ENCODE measurements around the gene KIAA1143. TPM values are rescaled to one million over a fixed set of nuclear protein-coding genes. Genes with fewer than 3 reads are reported as not detected.

KIAA1143 gene
- total and polyA plus RNA-seq, 9 of the 15 experiments (the other 6 are each of a cell fraction or from before 2014, with no cell fraction given), result 25.6 to 72.0 (median 42.2) TPM

DNA sequence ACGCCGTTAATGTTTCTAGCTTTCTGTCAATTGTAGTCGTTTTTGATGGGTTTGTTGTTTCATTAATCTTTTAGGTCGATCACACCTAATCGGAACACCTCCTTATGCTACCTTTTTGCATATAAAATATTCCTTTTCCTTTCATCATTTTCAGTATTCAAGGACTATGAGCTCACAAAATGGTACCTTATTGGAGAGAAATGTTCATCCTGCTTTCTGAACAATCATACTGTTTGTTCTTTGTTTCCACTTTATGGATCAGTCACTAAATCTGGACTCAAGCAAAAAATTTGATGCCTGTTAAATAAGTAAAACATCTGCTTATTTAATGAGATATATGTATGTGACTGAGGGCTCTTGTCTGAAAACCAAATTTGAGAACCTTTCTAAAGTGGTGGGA, 1.3 kb upstream of the KIAA1143 start:
- peak overlapping the region; percentile 85 for H3K27ac ChIP-seq (ENCODE audit: extremely low read depth, low read depth, low read length)

More for the DNA sequence above, 1.3 kb upstream of the KIAA1143 start:
- Histone ChIP-seq H4K20me1 (replicated peaks; ENCODE audit: control insufficient read depth, insufficient read depth, low read length) (no peaks in the 10 kb centered on the region), H3K9ac (ENCODE audit: insufficient read depth in 1 of 2, low read depth in 2 of 2, low read length in 2 of 2) (peak overlapping the region; percentile 95 to 97; a peak in 3 of 4 replicates), H3K27me3 (ENCODE audit: control insufficient read depth in 2 of 2, insufficient read depth in 2 of 2, low read length in 2 of 2) (no peaks in the 10 kb centered on the region), H3K9me1 (ENCODE audit: control insufficient read depth, insufficient read depth, low read length) (no peaks in the 10 kb centered on the region), H3K9me3 (replicated peaks; ENCODE audit: control insufficient read depth, insufficient read depth, low read depth, low read length) (peaks cover 38% of the 10 kb centered on the region), H3K79me2 (ENCODE audit: control insufficient read depth, insufficient read depth, low read length) (peaks cover 89% of the 10 kb centered on the region), H3K4me3 (peak overlapping the region; percentile 83), H3K4me2 (ENCODE audit: insufficient read depth, low read length) (peak overlapping the region; percentile 100), H3K36me3 (ENCODE audit: control insufficient read depth, insufficient read depth, low read length) (peaks cover 51% of the 10 kb centered on the region), H3K4me1 (replicated peaks in 1 of 2; ENCODE audit: control insufficient read depth in 2 of 2, insufficient read depth in 2 of 2, low read length in 2 of 2) (peaks cover 0 to 4% of the 10 kb centered on the region in 2 experiments; a peak in 3 of 5 replicates), H2AFZ (ENCODE audit: low read depth, low read length) (peak overlapping the region; percentile 89)
- 0% methylated on average over 5 of the region's 5 CpGs for whole genome bisulfite sequencing (ENCODE audit: insufficient coverage, low coverage, missing lambda C conversion rate)
- intact Hi-C loops (cut with micrococcal nuclease) (loop anchor here (5.0 kb wide), 1 partner anchor 215 kb away; the partner anchor contains the start of genes EXOSC7 and ZDHHC3), in situ Hi-C loops (cut with MboI) (no loop called here)
- DNase-seq (ENCODE audit: extremely low read depth in 1 of 4, low spot score in 3 of 4), result no peak
- TF ChIP-seq, protein P1, sequence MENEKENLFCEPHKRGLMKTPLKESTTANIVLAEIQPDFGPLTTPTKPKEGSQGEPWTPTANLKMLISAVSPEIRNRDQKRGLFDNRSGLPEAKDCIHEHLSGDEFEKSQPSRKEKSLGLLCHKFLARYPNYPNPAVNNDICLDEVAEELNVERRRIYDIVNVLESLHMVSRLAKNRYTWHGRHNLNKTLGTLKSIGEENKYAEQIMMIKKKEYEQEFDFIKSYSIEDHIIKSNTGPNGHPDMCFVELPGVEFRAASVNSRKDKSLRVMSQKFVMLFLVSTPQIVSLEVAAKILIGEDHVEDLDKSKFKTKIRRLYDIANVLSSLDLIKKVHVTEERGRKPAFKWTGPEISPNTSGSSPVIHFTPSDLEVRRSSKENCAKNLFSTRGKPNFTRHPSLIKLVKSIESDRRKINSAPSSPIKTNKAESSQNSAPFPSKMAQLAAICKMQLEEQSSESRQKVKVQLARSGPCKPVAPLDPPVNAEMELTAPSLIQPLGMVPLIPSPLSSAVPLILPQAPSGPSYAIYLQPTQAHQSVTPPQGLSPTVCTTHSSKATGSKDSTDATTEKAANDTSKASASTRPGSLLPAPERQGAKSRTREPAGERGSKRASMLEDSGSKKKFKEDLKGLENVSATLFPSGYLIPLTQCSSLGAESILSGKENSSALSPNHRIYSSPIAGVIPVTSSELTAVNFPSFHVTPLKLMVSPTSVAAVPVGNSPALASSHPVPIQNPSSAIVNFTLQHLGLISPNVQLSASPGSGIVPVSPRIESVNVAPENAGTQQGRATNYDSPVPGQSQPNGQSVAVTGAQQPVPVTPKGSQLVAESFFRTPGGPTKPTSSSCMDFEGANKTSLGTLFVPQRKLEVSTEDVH (IDR thresholded peaks at IDR 0.05; ENCODE audit: low read depth, partially characterized antibody), result no peak
- TF ChIP-seq KHSRP (IDR thresholded peaks at IDR 0.05) (no peak), KAT7 (CRISPR knock-in tag; IDR thresholded peaks at IDR 0.05; ENCODE audit: borderline replicate concordance) (0 out of 2 replicates have a peak, but pooled peaks have one; percentile 54), HINFP (tag; conservative IDR thresholded peaks at IDR 0.05; ENCODE audit: low read depth) (0 out of 2 replicates have a peak, but pooled peaks have one; percentile 25), FOXA3 (CRISPR knock-in tag; conservative IDR thresholded peaks at IDR 0.05 in 1 of 2, IDR thresholded peaks at IDR 0.05 in 1 of 2) (no peak)
- TF ChIP-seq, protein P2, sequence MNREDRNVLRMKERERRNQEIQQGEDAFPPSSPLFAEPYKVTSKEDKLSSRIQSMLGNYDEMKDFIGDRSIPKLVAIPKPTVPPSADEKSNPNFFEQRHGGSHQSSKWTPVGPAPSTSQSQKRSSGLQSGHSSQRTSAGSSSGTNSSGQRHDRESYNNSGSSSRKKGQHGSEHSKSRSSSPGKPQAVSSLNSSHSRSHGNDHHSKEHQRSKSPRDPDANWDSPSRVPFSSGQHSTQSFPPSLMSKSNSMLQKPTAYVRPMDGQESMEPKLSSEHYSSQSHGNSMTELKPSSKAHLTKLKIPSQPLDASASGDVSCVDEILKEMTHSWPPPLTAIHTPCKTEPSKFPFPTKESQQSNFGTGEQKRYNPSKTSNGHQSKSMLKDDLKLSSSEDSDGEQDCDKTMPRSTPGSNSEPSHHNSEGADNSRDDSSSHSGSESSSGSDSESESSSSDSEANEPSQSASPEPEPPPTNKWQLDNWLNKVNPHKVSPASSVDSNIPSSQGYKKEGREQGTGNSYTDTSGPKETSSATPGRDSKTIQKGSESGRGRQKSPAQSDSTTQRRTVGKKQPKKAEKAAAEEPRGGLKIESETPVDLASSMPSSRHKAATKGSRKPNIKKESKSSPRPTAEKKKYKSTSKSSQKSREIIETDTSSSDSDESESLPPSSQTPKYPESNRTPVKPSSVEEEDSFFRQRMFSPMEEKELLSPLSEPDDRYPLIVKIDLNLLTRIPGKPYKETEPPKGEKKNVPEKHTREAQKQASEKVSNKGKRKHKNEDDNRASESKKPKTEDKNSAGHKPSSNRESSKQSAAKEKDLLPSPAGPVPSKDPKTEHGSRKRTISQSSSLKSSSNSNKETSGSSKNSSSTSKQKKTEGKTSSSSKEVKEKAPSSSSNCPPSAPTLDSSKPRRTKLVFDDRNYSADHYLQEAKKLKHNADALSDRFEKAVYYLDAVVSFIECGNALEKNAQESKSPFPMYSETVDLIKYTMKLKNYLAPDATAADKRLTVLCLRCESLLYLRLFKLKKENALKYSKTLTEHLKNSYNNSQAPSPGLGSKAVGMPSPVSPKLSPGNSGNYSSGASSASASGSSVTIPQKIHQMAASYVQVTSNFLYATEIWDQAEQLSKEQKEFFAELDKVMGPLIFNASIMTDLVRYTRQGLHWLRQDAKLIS (CRISPR knock-in tag; IDR thresholded peaks at IDR 0.05), result 0 out of 2 replicates have a peak, but pooled peaks have one; percentile 67
- TF ChIP-seq, protein P3, sequence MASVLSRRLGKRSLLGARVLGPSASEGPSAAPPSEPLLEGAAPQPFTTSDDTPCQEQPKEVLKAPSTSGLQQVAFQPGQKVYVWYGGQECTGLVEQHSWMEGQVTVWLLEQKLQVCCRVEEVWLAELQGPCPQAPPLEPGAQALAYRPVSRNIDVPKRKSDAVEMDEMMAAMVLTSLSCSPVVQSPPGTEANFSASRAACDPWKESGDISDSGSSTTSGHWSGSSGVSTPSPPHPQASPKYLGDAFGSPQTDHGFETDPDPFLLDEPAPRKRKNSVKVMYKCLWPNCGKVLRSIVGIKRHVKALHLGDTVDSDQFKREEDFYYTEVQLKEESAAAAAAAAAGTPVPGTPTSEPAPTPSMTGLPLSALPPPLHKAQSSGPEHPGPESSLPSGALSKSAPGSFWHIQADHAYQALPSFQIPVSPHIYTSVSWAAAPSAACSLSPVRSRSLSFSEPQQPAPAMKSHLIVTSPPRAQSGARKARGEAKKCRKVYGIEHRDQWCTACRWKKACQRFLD (CRISPR knock-in tag; IDR thresholded peaks at IDR 0.05), result 0 out of 2 replicates have a peak, but pooled peaks have one; percentile 26
- POLR2A ChIA-PET, result interaction anchor here (0.6 to 2.7 kb wide), 11 partner anchors 11 to 371 kb away, joined by 3 to 13 read pairs (median 4); no protein-coding TSS in a partner anchor
- BruUV-seq (replicated peaks), result no TSS peak
- no peak for FAIRE-seq
- no peak for ATAC-seq
- CTCF ChIA-PET (ENCODE audit: low intra/inter-chr PET ratio), result no interaction called here

Measured in K562 (cell line).